Activated naive CD8-positive, alpha-beta T cell (primary cell): ENCODE data around the gene TMPRSS15.

ENCODE experiments used
- H3K27ac Mint-ChIP-seq: one replicate; pipeline ENCODE4 v1.8.0; 2021; ENCODE audit warnings: mixed read lengths
- H3K27me3 Mint-ChIP-seq: one replicate; pipeline ENCODE4 v1.8.0; 2021; ENCODE audit warnings: mixed read lengths
- H3K36me3 Mint-ChIP-seq: one replicate; pipeline ENCODE4 v1.8.0; 2021; ENCODE audit warnings: mixed read lengths
- H3K4me1 Mint-ChIP-seq: one replicate; pipeline ENCODE4 v1.8.0; 2021; ENCODE audit warnings: low read depth, mixed read lengths
- H3K4me3 Mint-ChIP-seq: one replicate; pipeline ENCODE4 v1.8.0; 2021; ENCODE audit warnings: mild to moderate bottlenecking, mixed read lengths
- H3K9me3 Mint-ChIP-seq: one replicate; pipeline ENCODE4 v1.8.0; 2021; ENCODE audit warnings: low read depth, mixed read lengths

TMPRSS15 gene

GRCh38 chr21:18382141-18382540, 21.4 kb downstream of the TMPRSS15 start:
- Mint-ChIP-seq H3K27ac (no peak overlapping the region), H3K4me1 (no peaks in the 10 kb centered on the region), H3K36me3 (no peaks in the 10 kb centered on the region), H3K27me3 (no peaks in the 10 kb centered on the region), H3K4me3 (no peak overlapping the region), H3K9me3 (no peaks in the 10 kb centered on the region)

DNA sequence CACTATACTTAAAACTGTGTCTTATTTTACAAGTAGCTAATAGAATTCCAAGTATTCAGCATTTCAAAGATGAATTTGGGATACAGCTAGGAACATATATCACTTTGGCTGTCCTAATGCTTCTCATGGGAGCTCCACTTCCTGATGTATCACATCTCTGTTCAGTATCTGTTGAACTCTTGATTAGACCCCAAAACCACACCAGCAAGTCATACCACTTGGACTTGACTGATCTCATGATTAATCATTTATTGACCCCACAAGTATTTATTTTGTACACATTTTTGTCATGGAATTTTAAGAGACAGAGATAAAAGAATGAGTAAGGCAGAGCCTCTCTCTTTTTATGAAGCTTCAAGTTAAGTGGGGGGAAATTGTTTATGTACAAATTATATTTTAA, 30.0 kb downstream of the TMPRSS15 start:
- H3K4me3 Mint-ChIP-seq = no peak overlapping the region

GRCh38 chr21:18370301-18370700, 33.3 kb downstream of the TMPRSS15 start:
- H3K9me3 Mint-ChIP-seq = no peaks in the 10 kb centered on the region
- no peaks in the 10 kb centered on the region for H3K36me3 Mint-ChIP-seq
- no peaks in the 10 kb centered on the region for H3K4me1 Mint-ChIP-seq
- H3K4me3 Mint-ChIP-seq = no peak overlapping the region
- H3K27ac Mint-ChIP-seq = no peak overlapping the region
- no peaks in the 10 kb centered on the region for H3K27me3 Mint-ChIP-seq

More for the DNA sequence above, 30.0 kb downstream of the TMPRSS15 start:
- Mint-ChIP-seq H3K9me3 (no peaks in the 10 kb centered on the region), H3K27me3 (no peaks in the 10 kb centered on the region), H3K36me3 (no peaks in the 10 kb centered on the region), H3K27ac (no peak overlapping the region), H3K4me1 (no peaks in the 10 kb centered on the region)

DNA sequence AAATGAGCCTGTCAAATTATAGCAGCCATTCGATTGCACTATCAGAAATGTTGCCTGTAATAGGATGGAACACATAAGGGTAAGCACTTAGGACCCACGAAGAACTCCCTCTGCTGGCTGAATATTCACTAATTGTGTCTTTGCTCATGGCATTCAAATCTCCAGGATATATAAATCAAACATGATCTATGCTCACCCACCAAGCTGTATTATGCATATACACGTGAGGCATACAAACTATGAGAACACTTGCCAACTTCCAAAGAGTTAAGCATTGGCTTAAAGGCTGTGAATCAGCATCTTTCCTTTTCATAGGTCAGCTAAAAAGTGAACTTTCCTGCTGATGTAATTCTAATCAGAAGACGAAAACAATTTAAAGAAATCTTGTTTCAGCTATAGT, 34.5 kb downstream of the TMPRSS15 start:
- Mint-ChIP-seq H3K36me3 (no peaks in the 10 kb centered on the region), H3K4me3 (no peak overlapping the region)

GRCh38 chr21:18368205-18368604, 35.4 kb downstream of the TMPRSS15 start:
- Mint-ChIP-seq H3K9me3 (no peaks in the 10 kb centered on the region), H3K27me3 (no peaks in the 10 kb centered on the region), H3K27ac (no peak overlapping the region), H3K4me3 (no peak overlapping the region), H3K4me1 (no peaks in the 10 kb centered on the region), H3K36me3 (no peaks in the 10 kb centered on the region)

More for the DNA sequence above, 34.5 kb downstream of the TMPRSS15 start:
- H3K4me1 Mint-ChIP-seq = no peaks in the 10 kb centered on the region
- H3K27me3 Mint-ChIP-seq = no peaks in the 10 kb centered on the region
- no peak overlapping the region for H3K27ac Mint-ChIP-seq
- H3K9me3 Mint-ChIP-seq = no peaks in the 10 kb centered on the region

DNA sequence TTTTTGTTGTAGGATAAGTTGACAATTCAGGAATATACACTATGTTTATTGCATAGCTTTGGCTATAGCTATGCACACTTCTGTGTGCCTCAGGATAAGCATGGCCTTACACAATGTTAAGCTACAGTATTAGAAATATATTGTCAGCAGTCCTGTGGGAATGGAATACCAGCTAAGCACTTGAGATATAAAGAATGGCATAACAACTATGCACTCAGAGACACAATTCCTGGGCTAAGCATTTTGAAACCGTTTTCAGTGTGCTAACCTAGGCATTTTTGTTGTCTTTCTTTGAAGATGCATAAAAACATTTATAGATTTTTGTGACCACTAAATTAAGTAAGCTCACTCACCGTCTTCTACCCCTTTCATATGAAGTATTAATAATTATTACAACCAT, 46.8 kb downstream of the TMPRSS15 start:
- Mint-ChIP-seq H3K27me3 (no peaks in the 10 kb centered on the region), H3K4me1 (no peaks in the 10 kb centered on the region), H3K27ac (no peak overlapping the region), H3K36me3 (no peaks in the 10 kb centered on the region), H3K4me3 (no peak overlapping the region), H3K9me3 (no peaks in the 10 kb centered on the region)

- H3K27me3 Mint-ChIP-seq = no peaks in the 10 kb centered on the region
- no peaks in the 10 kb centered on the region for H3K9me3 Mint-ChIP-seq
- H3K36me3 Mint-ChIP-seq = no peaks in the 10 kb centered on the region
- H3K4me3 Mint-ChIP-seq = no peak overlapping the region
- no peak overlapping the region for H3K27ac Mint-ChIP-seq
- H3K4me1 Mint-ChIP-seq = no peaks in the 10 kb centered on the region
Measured at GRCh38 chr21:18354947-18355346, 48.6 kb downstream of the TMPRSS15 start.

- no peaks in the 10 kb centered on the region for H3K36me3 Mint-ChIP-seq
- H3K4me1 Mint-ChIP-seq = no peaks in the 10 kb centered on the region
Measured at GRCh38 chr21:18350216-18350615, 53.4 kb downstream of the TMPRSS15 start.

GRCh38 chr21:18349468-18349867, 54.1 kb downstream of the TMPRSS15 start:
- no peaks in the 10 kb centered on the region for H3K9me3 Mint-ChIP-seq
- no peak overlapping the region for H3K27ac Mint-ChIP-seq
- no peaks in the 10 kb centered on the region for H3K27me3 Mint-ChIP-seq
- no peak overlapping the region for H3K4me3 Mint-ChIP-seq
- no peaks in the 10 kb centered on the region for H3K4me1 Mint-ChIP-seq
- H3K36me3 Mint-ChIP-seq = no peaks in the 10 kb centered on the region

More at GRCh38 chr21:18350216-18350615, 53.4 kb downstream of the TMPRSS15 start:
- Mint-ChIP-seq H3K4me3 (no peak overlapping the region), H3K27ac (no peak overlapping the region), H3K9me3 (no peaks in the 10 kb centered on the region), H3K27me3 (no peaks in the 10 kb centered on the region)

DNA sequence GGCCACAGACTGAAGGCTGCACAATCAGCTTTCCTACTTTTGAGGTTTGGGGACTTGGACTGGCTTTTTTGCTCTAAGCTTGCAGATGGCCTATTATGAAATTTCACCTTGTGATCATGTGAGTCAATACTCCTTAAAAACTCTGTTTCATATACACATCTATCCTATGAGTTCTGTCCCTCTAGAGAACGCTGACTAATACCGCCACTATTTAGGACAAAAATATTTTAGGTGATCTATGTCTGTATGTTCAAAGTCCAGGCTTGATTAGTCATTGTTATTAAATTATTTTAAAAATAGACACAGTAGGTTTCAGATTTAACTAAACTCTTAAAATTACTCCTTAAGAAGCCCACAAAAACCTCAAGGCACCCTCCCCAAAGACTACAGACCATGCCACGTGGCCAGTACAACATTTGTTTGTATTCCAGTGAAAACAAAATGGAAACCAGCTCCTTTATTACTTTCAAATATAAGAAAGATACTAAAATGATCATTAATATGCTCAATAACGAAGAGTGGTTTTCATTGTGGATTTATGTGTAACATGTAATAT, 63.1 kb downstream of the TMPRSS15 start:
- H3K4me3 Mint-ChIP-seq = no peak overlapping the region
- no peaks in the 10 kb centered on the region for H3K4me1 Mint-ChIP-seq
- H3K9me3 Mint-ChIP-seq = no peaks in the 10 kb centered on the region
- no peaks in the 10 kb centered on the region for H3K27me3 Mint-ChIP-seq
- no peaks in the 10 kb centered on the region for H3K36me3 Mint-ChIP-seq
- H3K27ac Mint-ChIP-seq = no peak overlapping the region

- Mint-ChIP-seq H3K4me1 (no peaks in the 10 kb centered on the region), H3K27ac (no peak overlapping the region), H3K4me3 (no peak overlapping the region), H3K36me3 (no peaks in the 10 kb centered on the region), H3K9me3 (no peaks in the 10 kb centered on the region), H3K27me3 (no peaks in the 10 kb centered on the region)
Measured at GRCh38 chr21:18335651-18336236, 67.8 kb downstream of the TMPRSS15 start.

- no peaks in the 10 kb centered on the region for H3K27me3 Mint-ChIP-seq
- no peaks in the 10 kb centered on the region for H3K4me1 Mint-ChIP-seq
- no peak overlapping the region for H3K4me3 Mint-ChIP-seq
- H3K36me3 Mint-ChIP-seq = no peaks in the 10 kb centered on the region
- H3K9me3 Mint-ChIP-seq = no peaks in the 10 kb centered on the region
- H3K27ac Mint-ChIP-seq = no peak overlapping the region
Measured at GRCh38 chr21:18334066-18334465, 69.5 kb downstream of the TMPRSS15 start.

- Mint-ChIP-seq H3K27me3 (no peaks in the 10 kb centered on the region), H3K9me3 (peaks cover 4% of the 10 kb centered on the region), H3K4me3 (no peak overlapping the region), H3K27ac (no peak overlapping the region), H3K36me3 (no peaks in the 10 kb centered on the region), H3K4me1 (no peaks in the 10 kb centered on the region)
Measured at GRCh38 chr21:18318156-18318555, 85.4 kb downstream of the TMPRSS15 start.

- H3K27me3 Mint-ChIP-seq = peaks cover 1% of the 10 kb centered on the region
- no peak overlapping the region for H3K27ac Mint-ChIP-seq
- no peaks in the 10 kb centered on the region for H3K9me3 Mint-ChIP-seq
- no peaks in the 10 kb centered on the region for H3K4me1 Mint-ChIP-seq
- no peaks in the 10 kb centered on the region for H3K36me3 Mint-ChIP-seq
- no peak overlapping the region for H3K4me3 Mint-ChIP-seq
Measured at GRCh38 chr21:18298228-18298627, 105.4 kb downstream of the TMPRSS15 start.

DNA sequence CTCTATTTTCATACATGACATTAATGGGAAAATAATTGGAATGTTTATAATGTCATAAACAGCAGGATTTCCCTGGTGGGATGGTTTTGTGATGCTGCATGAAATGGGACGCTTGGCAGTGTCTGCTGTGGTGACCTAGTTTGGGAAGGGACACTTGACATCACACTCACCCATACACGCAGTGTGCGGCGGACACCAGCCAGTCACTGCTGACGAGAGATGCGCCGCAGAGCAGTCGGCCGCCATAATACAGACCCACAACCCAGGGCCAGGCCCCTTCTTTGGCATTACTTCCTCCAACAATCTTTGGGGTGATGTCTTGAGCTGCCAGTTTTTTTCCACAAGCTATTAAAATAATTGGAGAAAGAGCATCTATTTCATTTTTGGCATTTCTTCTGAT, 109.5 kb downstream of the TMPRSS15 start:
- H3K36me3 Mint-ChIP-seq = no peaks in the 10 kb centered on the region
- no peaks in the 10 kb centered on the region for H3K9me3 Mint-ChIP-seq
- no peak overlapping the region for H3K27ac Mint-ChIP-seq
- no peak overlapping the region for H3K4me3 Mint-ChIP-seq
- H3K4me1 Mint-ChIP-seq = no peaks in the 10 kb centered on the region
- peaks cover 1% of the 10 kb centered on the region for H3K27me3 Mint-ChIP-seq

GRCh38 chr21:18289876-18290275, 113.7 kb downstream of the TMPRSS15 start:
- Mint-ChIP-seq H3K9me3 (no peaks in the 10 kb centered on the region), H3K4me1 (no peaks in the 10 kb centered on the region), H3K27ac (no peak overlapping the region), H3K4me3 (no peak overlapping the region), H3K36me3 (no peaks in the 10 kb centered on the region), H3K27me3 (no peaks in the 10 kb centered on the region)
